Muscle layer of colon (tissue), 2 donors: ENCODE results near the gene ANKRD9.
A peak's percentile ranks its signal among the peaks of the same experiment; 100 is the strongest.
"Not testable (repeated sequence)": the region's sequence is repeated elsewhere in the genome, so short reads cannot be mapped to it uniquely, and the experiment has no call there.

Experiments used
- H3K27ac ChIP-seq: one replicate; pipeline ENCODE4 v1.7.0; 2013; ENCODE audit warnings: low read depth, mild to moderate bottlenecking, low read length, moderate library complexity
- H3K27me3 ChIP-seq, 2 donors: one replicate each; pipeline ENCODE4 v1.7.0; 2013; ENCODE audit warnings: low read length in 2 of 2, mild to moderate bottlenecking in 2 of 2; ENCODE audit not compliant: insufficient read depth in 2 of 2, control insufficient read depth in 1 of 2
- H3K36me3 ChIP-seq: one replicate; pipeline ENCODE4 v1.7.0; 2013; ENCODE audit warnings: mild to moderate bottlenecking, low read length; ENCODE audit not compliant: insufficient read depth
- H3K4me1 ChIP-seq: one replicate; pipeline ENCODE4 v1.7.0; 2013; ENCODE audit warnings: mild to moderate bottlenecking, low read length; ENCODE audit not compliant: insufficient read depth
- H3K4me3 ChIP-seq, 2 donors: one replicate each; pipeline ENCODE4 v1.7.0; 2013; ENCODE audit warnings: low read length in 2 of 2, low read depth in 1 of 2, mild to moderate bottlenecking in 1 of 2, moderate library complexity in 1 of 2
- H3K9ac ChIP-seq: one replicate; pipeline ENCODE4 v1.7.0; 2013; ENCODE audit warnings: low read length
- H3K9me3 ChIP-seq: one replicate; pipeline ENCODE4 v1.7.0; 2013; ENCODE audit warnings: mild to moderate bottlenecking, low read length
- donor health status: abdominal sarcoma.
- donor health status: Adenocarcinoma of cecum.

The ANKRD9 gene, protein sequence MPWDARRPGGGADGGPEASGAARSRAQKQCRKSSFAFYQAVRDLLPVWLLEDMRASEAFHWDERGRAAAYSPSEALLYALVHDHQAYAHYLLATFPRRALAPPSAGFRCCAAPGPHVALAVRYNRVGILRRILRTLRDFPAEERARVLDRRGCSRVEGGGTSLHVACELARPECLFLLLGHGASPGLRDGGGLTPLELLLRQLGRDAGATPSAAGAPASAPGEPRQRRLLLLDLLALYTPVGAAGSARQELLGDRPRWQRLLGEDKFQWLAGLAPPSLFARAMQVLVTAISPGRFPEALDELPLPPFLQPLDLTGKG

DNA sequence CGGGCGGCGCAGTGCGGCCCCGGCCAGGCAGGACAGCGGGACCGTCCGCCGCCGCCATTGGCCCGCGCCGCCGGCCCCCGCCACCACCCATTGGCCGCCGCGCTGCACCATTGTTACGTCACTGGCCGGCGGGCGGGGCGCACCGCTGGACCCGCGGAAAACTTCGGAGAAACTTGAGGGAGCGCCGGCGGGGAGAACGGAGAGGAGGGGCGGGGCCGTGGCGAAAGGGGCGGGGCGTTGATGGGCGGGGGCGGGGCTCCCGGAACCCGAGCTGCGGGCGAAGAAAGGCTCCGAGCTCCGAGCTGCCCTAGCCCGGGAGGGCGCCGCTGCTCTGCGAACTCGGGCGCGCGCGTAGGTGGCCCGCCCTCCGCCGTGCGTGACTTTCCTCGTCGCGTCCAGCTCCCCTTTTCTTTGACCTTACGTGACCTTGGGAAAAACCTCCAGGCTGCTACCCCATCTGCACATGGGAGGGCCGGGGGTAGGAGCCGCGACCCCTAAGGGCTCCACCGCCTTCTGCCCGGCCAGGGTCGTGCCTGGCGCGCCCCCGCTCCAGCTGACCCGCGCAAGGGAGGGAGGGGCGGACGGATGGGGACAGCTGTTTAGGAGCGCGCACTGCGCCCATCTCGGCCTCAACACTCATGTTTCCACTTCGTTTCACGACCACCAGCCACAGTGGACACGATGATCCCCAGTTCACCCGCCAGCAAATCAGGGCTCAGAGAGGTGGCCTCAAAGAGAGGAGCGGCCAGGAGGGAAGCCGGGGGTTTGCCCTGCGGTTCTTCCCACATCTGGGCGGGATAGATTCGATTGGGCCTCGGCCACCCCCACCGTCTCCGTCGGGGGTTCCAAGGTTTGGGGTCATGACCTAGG lies at the start of gene ANKRD9:
TSS of gene ANKRD9 (minus strand) at position 31 of the 870 bp plus-strand sequence. CDS start 1,887 bp downstream, outside the sequence.
- H3K9me3 ChIP-seq: no peaks in the 10 kb centered on the region
- H3K27ac ChIP-seq: peak within 1 kb of the TSS; percentile 82
- no peaks in the 10 kb centered on the region for H3K27me3 ChIP-seq
- H3K4me3 ChIP-seq: peak within 1 kb of the TSS; percentile 70 to 83
- H3K9ac ChIP-seq: peak within 1 kb of the TSS; percentile 86
- peaks cover 10% of the 10 kb centered on the region for H3K36me3 ChIP-seq
- peaks cover 15% of the 10 kb centered on the region for H3K4me1 ChIP-seq

DNA sequence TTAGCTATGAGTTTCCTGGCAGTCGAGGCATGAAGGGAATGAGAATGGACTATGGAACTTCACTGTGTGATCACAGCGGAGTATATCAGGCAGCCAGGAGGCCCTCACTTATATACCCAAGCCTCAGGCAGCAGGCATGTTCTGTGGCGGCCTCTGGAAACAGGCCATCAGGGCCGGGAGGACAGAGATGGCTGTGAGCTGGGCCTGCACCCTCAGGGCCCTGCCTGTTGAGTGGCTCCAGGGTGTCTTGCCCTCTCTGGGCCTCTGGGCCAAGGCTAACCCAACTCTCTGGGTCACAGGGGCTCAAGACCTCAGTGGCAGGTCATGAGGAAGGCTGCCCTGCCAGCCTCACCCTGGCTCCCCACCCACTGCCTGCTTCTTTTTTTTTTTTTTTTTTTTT lies 49.0 kb upstream of the ANKRD9 start:
- no peaks in the 10 kb centered on the region for H3K27me3 ChIP-seq
- H3K27ac ChIP-seq: no peak overlapping the region
- H3K4me3 ChIP-seq: no peak overlapping the region
- no peaks in the 10 kb centered on the region for H3K36me3 ChIP-seq
- H3K9ac ChIP-seq: no peak overlapping the region
- no peaks in the 10 kb centered on the region for H3K9me3 ChIP-seq
- no peaks in the 10 kb centered on the region for H3K4me1 ChIP-seq

DNA sequence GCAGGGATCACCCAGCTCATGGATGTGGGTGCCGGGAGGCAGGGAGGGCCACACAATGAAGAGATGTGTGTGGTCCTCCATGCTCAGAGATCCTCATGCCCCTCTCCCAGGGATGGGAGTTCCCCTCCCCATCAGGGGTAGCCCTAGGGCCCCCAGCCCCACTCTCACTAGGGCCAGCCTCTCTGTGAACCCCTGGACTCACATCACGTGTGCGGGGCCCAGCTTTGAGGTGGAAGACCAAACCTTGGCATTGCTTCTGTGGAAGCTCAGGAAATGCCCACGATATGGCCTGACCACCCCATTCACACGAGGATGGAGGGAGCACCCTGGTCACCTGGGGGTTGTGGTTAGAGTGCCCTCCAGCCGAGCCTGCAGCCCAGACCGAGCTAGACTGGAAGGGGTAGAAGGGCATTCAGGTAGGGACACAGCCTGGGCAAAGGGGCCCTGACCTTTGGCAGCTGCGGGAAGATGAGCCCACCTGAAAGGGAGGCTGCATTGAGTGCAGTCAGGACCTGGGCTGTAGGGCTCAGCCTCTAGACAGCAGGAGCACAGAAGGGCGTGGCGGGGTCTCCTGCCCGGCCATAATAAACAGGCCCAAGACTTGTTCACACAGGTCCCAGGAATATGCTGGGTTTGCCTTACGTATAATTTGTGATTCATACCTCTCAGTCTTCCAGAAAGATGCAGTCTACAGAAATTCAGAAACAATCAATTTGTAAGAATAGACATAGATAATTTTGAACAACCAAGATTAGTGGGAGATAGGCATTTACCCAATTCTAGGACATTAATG lies 48.1 kb upstream of the ANKRD9 start:
- no peaks in the 10 kb centered on the region for H3K4me1 ChIP-seq
- H3K9ac ChIP-seq: no peak overlapping the region
- H3K27ac ChIP-seq: no peak overlapping the region
- no peaks in the 10 kb centered on the region for H3K9me3 ChIP-seq
- H3K27me3 ChIP-seq: no peaks in the 10 kb centered on the region
- no peak overlapping the region for H3K4me3 ChIP-seq
- H3K36me3 ChIP-seq: no peaks in the 10 kb centered on the region

DNA sequence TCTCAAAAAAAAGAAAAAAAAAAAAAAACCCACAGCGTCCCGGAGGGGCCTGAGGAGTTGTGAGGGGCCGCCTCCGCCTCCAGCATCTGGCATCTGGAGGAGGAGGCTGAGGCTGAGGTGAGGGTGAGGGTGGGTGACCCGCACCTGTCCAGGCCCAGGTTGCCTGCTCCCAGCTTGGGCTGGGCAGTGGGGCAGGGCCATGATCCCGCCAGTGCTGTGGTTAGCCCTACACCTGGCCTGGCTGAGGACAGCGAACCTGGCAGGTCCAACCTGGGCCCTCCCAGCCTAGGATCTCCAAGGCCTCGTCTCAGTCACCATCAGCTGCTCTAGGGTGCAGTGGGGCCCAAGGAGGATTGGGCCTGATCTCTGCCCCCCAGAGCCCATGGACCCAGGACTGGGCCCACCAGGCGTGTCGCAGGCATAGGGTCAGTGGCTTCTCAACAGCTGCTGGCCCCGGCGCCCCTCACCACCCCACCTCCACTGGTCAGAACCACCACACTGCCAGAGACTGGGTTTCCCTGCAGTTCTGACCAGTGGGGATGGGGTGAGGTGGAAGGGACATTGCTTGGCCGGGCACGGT lies 46.6 kb upstream of the ANKRD9 start:
- no peaks in the 10 kb centered on the region for H3K27me3 ChIP-seq
- no peak overlapping the region for H3K4me3 ChIP-seq
- H3K27ac ChIP-seq: no peak overlapping the region
- H3K9ac ChIP-seq: no peak overlapping the region
- no peaks in the 10 kb centered on the region for H3K4me1 ChIP-seq
- H3K36me3 ChIP-seq: no peaks in the 10 kb centered on the region
- no peaks in the 10 kb centered on the region for H3K9me3 ChIP-seq

DNA sequence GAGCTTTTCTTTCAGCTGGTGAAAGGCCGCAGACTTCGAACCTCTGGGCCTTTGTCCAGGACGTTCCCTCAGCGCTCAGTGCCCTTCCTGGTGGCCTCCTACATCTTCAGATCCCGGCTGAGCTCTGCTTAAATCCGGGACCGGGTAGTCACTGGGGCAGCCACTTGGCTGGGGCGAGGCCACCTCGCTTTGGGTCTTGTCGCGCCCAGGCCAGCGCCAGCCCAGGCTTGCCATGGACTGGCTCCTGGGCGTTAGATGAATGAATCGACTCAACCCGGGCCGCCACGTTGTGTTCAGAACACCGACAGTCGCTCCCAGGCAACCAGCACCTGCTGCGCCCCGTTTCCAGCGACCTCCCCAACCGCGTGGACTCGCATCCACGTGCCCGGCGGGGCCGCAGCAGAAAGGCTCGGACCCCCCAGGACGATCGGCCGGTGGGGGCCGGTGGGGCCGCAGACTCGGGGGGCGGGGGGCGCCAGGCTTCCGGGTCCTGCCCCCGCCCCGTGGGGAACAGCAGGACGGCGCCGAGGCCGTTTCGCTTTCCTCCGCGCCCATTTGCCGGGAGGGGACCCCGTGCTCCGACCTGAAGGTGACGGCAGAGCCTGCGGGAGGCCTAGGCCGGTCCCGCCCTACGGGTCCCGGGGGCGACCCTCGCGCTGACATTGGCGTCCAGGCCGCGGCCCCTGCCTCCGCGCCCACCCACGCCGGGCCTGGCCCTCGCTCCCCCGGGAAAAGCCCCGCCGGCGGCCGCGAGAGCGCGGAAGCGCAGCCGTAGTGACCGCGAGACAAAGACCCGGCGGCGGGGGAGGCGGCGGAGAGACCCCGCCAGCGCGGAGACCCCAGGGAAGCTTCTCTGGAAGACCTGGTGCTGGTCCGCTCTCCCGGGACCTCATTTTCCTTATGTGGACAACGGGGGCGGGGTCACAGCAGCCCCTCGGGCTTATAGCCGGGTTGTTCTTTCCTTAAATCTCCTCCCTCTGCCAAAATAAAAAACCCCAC lies 45.5 kb upstream of the ANKRD9 start:
- no peaks in the 10 kb centered on the region for H3K9me3 ChIP-seq
- no peak overlapping the region for H3K9ac ChIP-seq
- H3K27ac ChIP-seq: no peak overlapping the region
- H3K36me3 ChIP-seq: no peaks in the 10 kb centered on the region
- H3K4me3 ChIP-seq: peak overlapping the region; percentile 52 to 66
- H3K4me1 ChIP-seq: no peaks in the 10 kb centered on the region
- H3K27me3 ChIP-seq: no peaks in the 10 kb centered on the region

DNA sequence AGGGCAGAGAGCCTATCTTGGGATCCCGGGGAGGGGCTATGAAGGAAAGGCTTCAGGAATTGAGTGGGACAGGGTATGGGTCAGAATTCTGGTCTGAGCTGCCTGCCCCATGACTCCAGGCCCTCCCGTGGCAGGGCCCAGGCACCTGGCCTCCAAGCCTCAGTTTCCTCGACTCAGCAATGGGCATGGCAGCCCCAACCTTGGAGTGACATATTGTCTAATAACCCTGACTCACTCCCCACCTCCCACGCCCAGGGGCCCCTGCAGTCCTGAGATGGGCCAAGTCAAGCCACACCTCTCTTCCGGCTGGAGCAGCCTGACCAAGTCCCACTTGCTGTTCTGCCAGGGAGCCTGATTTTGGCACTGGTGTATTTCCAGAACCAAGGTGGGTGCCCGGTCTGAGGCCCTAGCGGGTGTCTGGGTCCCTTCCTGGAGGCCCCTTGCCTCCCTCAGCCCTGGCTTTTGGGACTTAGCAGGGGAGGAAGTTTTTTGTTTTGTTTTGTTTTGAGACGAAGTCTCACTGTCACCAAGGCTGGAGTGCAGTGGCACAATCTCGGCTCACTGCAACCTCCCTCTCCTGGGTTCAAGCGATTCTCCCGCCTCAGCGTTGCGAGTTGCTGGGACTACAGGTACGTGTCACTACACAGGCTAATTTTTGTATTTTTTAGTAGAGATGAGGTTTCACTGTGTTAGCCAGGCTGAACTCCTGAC lies 42.6 kb upstream of the ANKRD9 start:
- H3K4me3 ChIP-seq: no peak overlapping the region
- no peaks in the 10 kb centered on the region for H3K27me3 ChIP-seq
- no peak overlapping the region for H3K27ac ChIP-seq
- H3K36me3 ChIP-seq: no peaks in the 10 kb centered on the region
- H3K9ac ChIP-seq: no peak overlapping the region
- no peaks in the 10 kb centered on the region for H3K4me1 ChIP-seq
- no peaks in the 10 kb centered on the region for H3K9me3 ChIP-seq

DNA sequence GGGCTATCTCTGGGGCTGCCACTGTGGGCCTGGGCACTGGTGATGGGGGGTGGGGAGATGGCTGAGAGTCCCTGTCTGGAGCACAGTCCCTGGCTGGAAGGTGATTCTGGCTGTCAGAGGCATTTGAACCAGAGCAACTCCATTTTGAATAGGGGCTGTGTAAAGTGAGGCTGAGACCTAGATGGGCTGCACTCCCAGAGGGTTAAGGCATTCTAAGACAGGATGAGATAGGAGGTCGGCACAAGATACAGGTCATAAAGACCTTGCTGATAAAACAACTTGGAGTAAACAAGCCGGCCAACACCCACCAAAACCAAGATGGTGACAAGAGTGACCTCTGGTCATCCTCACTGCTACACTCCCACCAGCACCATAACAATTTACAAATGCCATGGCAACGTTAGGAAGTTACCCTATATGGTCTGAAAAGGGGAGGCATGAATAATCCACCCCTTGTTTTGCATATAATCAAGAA lies 41.4 kb upstream of the ANKRD9 start:
- H3K4me1 ChIP-seq, H3K4me3 ChIP-seq, H3K9ac ChIP-seq, H3K27ac ChIP-seq, H3K27me3 ChIP-seq, H3K9me3 ChIP-seq, H3K36me3 ChIP-seq: not testable (repeated sequence)

DNA sequence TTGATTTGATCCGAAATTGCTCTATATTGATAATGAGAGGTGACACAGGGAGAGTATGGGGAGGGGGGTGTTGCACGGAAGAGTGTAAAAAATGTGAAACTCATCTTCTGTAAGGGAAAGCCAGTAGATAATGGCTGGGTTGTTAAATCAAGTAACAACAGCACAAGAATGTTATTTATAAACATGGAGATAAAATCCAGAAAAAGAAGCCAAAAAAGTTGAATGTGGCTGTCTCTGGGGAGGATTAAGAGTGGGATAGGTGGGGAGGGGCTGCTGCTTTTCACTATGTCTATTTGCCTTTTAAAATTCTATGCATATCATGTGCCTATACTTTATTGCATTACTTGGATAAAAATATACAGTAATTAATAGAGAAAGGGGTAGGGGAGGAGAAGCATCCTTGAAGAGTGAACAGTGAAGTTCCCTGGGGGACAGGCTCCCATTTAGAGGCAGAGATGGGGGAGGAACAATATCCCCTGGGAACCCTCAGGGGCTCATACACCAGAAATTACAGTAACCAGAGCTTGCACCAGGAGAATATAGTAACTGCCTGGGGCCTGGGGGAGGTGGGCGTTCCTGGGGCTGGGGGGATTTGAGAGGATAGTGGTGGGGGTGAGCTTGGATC lies 39.2 kb upstream of the ANKRD9 start:
- H3K9ac ChIP-seq: no peak overlapping the region
- no peak overlapping the region for H3K27ac ChIP-seq
- H3K27me3 ChIP-seq: peaks cover 4 to 22% of the 10 kb centered on the region in 2 donors
- H3K9me3 ChIP-seq: no peaks in the 10 kb centered on the region
- no peaks in the 10 kb centered on the region for H3K36me3 ChIP-seq
- no peaks in the 10 kb centered on the region for H3K4me1 ChIP-seq
- H3K4me3 ChIP-seq: no peak overlapping the region

DNA sequence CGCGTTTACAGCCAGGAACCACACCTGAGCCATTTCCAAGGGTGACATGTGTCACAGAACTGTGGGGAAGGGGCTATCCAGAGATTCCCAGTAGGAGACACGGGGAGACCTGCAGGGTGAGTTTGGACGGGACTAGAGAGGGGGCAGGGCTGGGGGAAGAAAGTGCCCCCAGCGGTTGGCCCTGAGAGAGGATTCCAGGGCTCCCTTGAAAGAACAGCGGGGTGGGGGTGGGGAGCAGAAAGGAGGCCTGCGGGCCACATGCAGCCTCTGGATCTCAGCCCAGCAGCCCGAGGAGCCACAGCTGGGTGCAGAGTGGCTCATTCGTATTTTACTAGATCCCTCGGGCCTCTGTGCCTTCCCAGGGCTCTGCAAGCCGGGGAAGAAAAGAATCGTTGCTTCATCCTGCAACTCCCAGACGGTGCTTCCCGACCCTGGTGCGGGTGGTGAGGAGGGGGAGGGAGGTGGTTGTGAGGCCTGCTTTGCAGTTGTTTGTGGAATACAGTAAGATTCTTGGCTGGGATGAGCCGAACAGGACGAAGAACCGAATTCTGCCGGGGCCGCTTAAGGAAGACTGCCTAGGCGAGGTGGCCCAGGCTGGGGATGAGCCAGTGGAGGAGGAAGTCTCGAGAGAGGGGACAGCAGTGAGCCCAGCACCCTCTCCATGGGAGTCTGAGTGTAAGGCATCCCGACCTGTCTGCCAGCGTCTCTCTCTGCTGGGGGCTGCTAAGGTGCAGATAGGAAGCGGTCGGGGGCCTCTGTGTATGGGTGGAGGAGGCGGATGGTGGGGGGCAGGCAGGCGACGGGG lies 36.1 kb upstream of the ANKRD9 start:
- H3K9ac ChIP-seq: no peak overlapping the region
- no peaks in the 10 kb centered on the region for H3K36me3 ChIP-seq
- no peaks in the 10 kb centered on the region for H3K9me3 ChIP-seq
- no peak overlapping the region for H3K27ac ChIP-seq
- no peaks in the 10 kb centered on the region for H3K4me1 ChIP-seq
- no peak overlapping the region for H3K4me3 ChIP-seq
- H3K27me3 ChIP-seq: peaks cover 4 to 28% of the 10 kb centered on the region in 2 donors
